Bronchial epithelial cell (primary cell): ENCODE results near the gene IREB2. TPM values are rescaled to one million over a fixed set of nuclear protein-coding genes. Genes with fewer than 3 reads are reported as not detected.

Experiments
- DNase-seq: peaks from one replicate; pipeline ENCODE4 v3.0.0-alpha.2; 2010; ENCODE audit warnings: low read depth
- FAIRE-seq: peaks from 2 replicates; lab custom pipeline; 2011; peaks lifted over from hg19 to GRCh38; lab: Jason Lieb, UNC
- H3K27me3 ChIP-seq: 2 replicates; pipeline ENCODE4 v1.5.1; 2011; ENCODE audit warnings: low read length; ENCODE audit not compliant: control insufficient read depth, insufficient read depth
- H3K36me3 ChIP-seq: 2 replicates; pipeline ENCODE4 v1.5.1; 2011; ENCODE audit warnings: low read length; ENCODE audit not compliant: control insufficient read depth, insufficient read depth
- H3K4me3 ChIP-seq: 2 replicates; pipeline ENCODE4 v1.5.1; 2011; ENCODE audit warnings: mild to moderate bottlenecking, low read depth, low read length, control low read depth
- CTCF ChIP-seq: IDR thresholded peaks from 2 replicates; pipeline ENCODE4 v1.5.1; 2011; ENCODE audit warnings: mild to moderate bottlenecking, moderate library complexity, low read length, control low read depth, inconsistent platforms; ENCODE audit not compliant: insufficient read depth, severe bottlenecking
- total RNA-seq: library from RNA; depleted of rRNA; stranded (reverse); fragments of >200 nt; gene quantifications from 2 replicates; pipeline ENCODE4 v1.2.1, GENCODE V29; 2014

Gene IREB2
- total RNA-seq, 1 donor from 2014 or later = 12.6 TPM

GRCh38 chr15:78461171-78461888, 23.3 kb downstream of the IREB2 start:
- Histone ChIP-seq H3K4me3 (no peak overlapping the region), H3K27me3 (no peaks in the 10 kb centered on the region), H3K36me3 (peaks cover 5% of the 10 kb centered on the region)
- no peak for TF ChIP-seq CTCF
- FAIRE-seq (no peak), DNase-seq (no peak)

DNA sequence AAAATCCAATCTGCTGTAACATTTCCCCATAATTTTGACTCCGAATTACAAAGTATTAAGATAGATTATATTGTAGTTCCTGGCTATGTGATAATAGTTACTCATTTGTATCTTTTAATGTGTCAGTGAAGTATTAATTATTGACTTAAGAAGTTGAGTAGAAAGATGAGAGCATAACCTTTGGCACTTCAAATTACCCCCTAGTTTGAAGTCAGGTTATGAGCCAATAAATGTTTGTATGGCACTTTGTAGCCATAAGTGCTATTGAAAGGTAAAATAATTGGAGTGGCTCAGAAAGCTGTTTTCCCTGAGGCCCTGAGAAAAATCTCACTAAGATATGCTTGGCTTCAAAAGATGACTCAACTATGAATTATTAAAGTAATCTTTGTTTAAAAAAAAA, 31.0 kb downstream of the IREB2 start:
- no peak for TF ChIP-seq CTCF
- H3K36me3 ChIP-seq = peaks cover 12% of the 10 kb centered on the region

GRCh38 chr15:78477295-78477694, 39.3 kb downstream of the IREB2 start:
- DNase-seq = no peak
- H3K27me3 ChIP-seq = no peaks in the 10 kb centered on the region
- H3K4me3 ChIP-seq = no peak overlapping the region
- peaks cover 6% of the 10 kb centered on the region for H3K36me3 ChIP-seq
- peak; percentile 13 for FAIRE-seq
- no peak for TF ChIP-seq CTCF

More for the DNA sequence above, 31.0 kb downstream of the IREB2 start:
- Histone ChIP-seq H3K27me3 (no peaks in the 10 kb centered on the region), H3K4me3 (no peak overlapping the region)
- FAIRE-seq = no peak
- DNase-seq = no peak

- FAIRE-seq (no peak), DNase-seq (no peak)
- Histone ChIP-seq H3K27me3 (no peaks in the 10 kb centered on the region), H3K4me3 (no peak overlapping the region), H3K36me3 (peaks cover 5% of the 10 kb centered on the region)
- TF ChIP-seq CTCF = no peak
Measured at GRCh38 chr15:78479650-78480049, 41.6 kb downstream of the IREB2 start.

- TF ChIP-seq CTCF = no peak
- Histone ChIP-seq H3K27me3 (no peaks in the 10 kb centered on the region), H3K36me3 (peaks cover 10% of the 10 kb centered on the region), H3K4me3 (no peak overlapping the region)
- no peak for FAIRE-seq
- no peak for DNase-seq
Measured at GRCh38 chr15:78481917-78482316, 43.9 kb downstream of the IREB2 start.

GRCh38 chr15:78492872-78493271, 54.9 kb downstream of the IREB2 start:
- FAIRE-seq (no peak), DNase-seq (no peak)
- no peak overlapping the region for H3K4me3 ChIP-seq
- no peaks in the 10 kb centered on the region for H3K27me3 ChIP-seq
- peaks cover 8% of the 10 kb centered on the region for H3K36me3 ChIP-seq
- no peak for TF ChIP-seq CTCF
